Aorta (tissue), 5 donors: ENCODE data around the gene AMZ1. TPM values are rescaled to one million over a fixed set of nuclear protein-coding genes. Genes with fewer than 3 reads are reported as not detected.
"Not testable (repeated sequence)": the region's sequence is repeated elsewhere in the genome, so short reads cannot be mapped to it uniquely, and the experiment has no call there.

Experiments used
- ATAC-seq: fragments of 200-7000 bp; cut with Tn5 transposase; one replicate; pipeline ENCODE4 v1.9.1; 2022; ENCODE audit warnings: moderate library complexity; ENCODE audit not compliant: low FRiP score
- DNase-seq, 2 donors: peaks; one replicate each; pipeline ENCODE4 v3.0.0-alpha.2; 2020
- H3K27ac ChIP-seq, 2 donors: one replicate each; pipeline ENCODE4 v1.5.1; 2013; ENCODE audit warnings: low read length in 2 of 2, mild to moderate bottlenecking in 2 of 2, moderate library complexity in 2 of 2, control low read depth in 1 of 2, inconsistent platforms in 1 of 2, low read depth in 1 of 2
- H3K27me3 ChIP-seq, 2 donors: one replicate each; pipeline ENCODE4 v1.6.1; 2013; ENCODE audit warnings: control low read depth in 1 of 2, low read length in 1 of 2, mild to moderate bottlenecking in 1 of 2, moderate library complexity in 1 of 2; ENCODE audit not compliant: insufficient read depth in 2 of 2, control insufficient read depth in 1 of 2
- H3K36me3 ChIP-seq, 2 donors: one replicate each; pipeline ENCODE4 v1.6.1; 2013; ENCODE audit warnings: control low read depth in 1 of 2, low read length in 1 of 2, mild to moderate bottlenecking in 1 of 2; ENCODE audit not compliant: insufficient read depth in 2 of 2, control insufficient read depth in 1 of 2
- H3K4me1 ChIP-seq, 2 donors: one replicate each; pipeline ENCODE4 v1.6.1; 2013; ENCODE audit warnings: low read length in 2 of 2, control low read depth in 1 of 2, mild to moderate bottlenecking in 1 of 2, moderate library complexity in 1 of 2; ENCODE audit not compliant: insufficient read depth in 2 of 2, control insufficient read depth in 1 of 2
- H3K4me3 ChIP-seq, 2 donors: one replicate each; pipeline ENCODE4 v1.5.1; 2013; ENCODE audit warnings: low read length in 2 of 2, control low read depth in 1 of 2, mild to moderate bottlenecking in 1 of 2
- H3K9me3 ChIP-seq: one replicate; pipeline ENCODE4 v1.6.1; 2013; ENCODE audit warnings: mild to moderate bottlenecking, low read length; ENCODE audit not compliant: control insufficient read depth
- WGBS, 2 donors: extraction: QIAGEN DNeasy Blood & Tissue Kit; methylation state at CpG; one replicate each; pipeline ENCODE4 v1.1.7; 2013; 5-methylcytosine and 5-hydroxymethylcytosine counted together
- intact Hi-C, 2 donors: fragments of 100-400 bp; cut with DNase I; formaldehyde crosslinking; loops; one replicate each; pipeline versions ENCODE4 v1.14.2 to v1.15.0; 2022
- polyA plus RNA-seq, 2 donors: library from polyadenylated mRNA; stranded (reverse); fragments of 200-250 nt; gene quantifications; one replicate each; pipeline ENCODE4 v1.2.3, GENCODE V29; 2013
- total RNA-seq, 2 donors: library from RNA; stranded (reverse); fragmentation: NEBNext Ultra II Directional; extraction: Animal tissue kit (Norgen Biotek cat#: 25700); gene quantifications; one replicate each; pipeline ENCODE4 v1.2.1, GENCODE V29; 2021
- donor health status: healthy with polysubstance abuse.
- donor health status: Bipolar disorder and iron deficiency.
- donor health status: DM: no; HTN: no; CAD: no.
- donor health status: DM: no; HTN: no; CAD: no.
- donor health status: DM: yes; HTN: yes; CAD: no.

The AMZ1 gene
- total and polyA plus RNA-seq, 4 donors: 0.13 to 2.0 (median 1.1) TPM; not detected in 1

DNA sequence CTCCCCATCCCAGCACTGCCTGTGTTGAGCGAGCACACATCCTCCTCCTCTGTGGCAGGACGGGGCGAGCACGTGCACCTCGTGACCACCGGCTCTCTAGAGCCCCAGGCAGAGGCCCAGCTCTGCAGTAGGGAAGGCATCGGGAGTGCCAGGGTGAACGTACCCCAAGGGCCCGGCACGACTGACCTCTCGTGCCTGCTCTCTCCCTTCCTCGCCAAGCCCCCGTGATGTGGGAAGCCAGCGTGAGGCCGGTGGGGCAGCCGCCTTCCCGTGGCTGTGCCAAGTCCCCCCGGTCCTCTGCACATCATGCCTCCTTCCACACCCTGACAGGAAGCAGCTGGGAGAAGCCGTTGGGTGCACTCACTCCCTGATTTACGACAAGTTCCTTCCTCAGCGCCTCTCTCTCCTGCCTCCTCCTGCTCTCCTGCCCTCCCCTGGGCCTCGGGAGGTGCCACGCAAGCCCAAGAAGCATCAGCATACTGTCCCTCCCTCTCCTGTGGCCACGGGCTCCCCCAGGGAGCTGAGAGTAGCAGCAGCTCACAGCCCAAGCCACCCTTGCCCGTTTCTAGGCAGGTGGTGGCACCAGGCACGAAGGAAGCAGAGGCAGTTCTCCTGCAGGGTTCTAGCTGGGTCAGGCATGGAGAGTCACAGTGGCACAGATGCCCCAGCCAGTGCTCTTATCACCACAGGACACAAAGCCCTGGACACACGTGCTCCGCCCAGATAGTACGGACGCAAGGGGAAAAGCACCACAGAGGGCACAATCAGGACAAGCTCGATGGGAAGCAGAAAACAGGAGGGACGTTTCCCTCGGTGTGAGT is 47.0 kb downstream of the AMZ1 start:
- peak in 1 of 2 donors; percentile 84 for DNase-seq
- H3K27me3 ChIP-seq: no peaks in the 10 kb centered on the region
- WGBS, 2 donors: 81 to 84% methylated on average over 32 to 33 of the region's 33 CpGs
- H3K9me3 ChIP-seq: no peaks in the 10 kb centered on the region
- no peak overlapping the region for H3K4me3 ChIP-seq
- H3K36me3 ChIP-seq: no peaks in the 10 kb centered on the region
- ATAC-seq: no peak
- H3K27ac ChIP-seq: no peak overlapping the region
- no peaks in the 10 kb centered on the region for H3K4me1 ChIP-seq
- intact Hi-C loops: no loop called here

GRCh38 chr7:2735744-2736143 is 47.7 kb downstream of the AMZ1 start:
- H3K36me3 ChIP-seq: no peaks in the 10 kb centered on the region
- no peak overlapping the region for H3K27ac ChIP-seq
- H3K4me1 ChIP-seq: no peaks in the 10 kb centered on the region
- ATAC-seq: no peak
- H3K4me3 ChIP-seq: no peak overlapping the region
- intact Hi-C loops: no loop called here
- no peak for DNase-seq
- no peaks in the 10 kb centered on the region for H3K9me3 ChIP-seq
- 93 to 94% methylated on average over 13 of the region's 13 CpGs for WGBS, 2 donors
- H3K27me3 ChIP-seq: no peaks in the 10 kb centered on the region

- Histone ChIP-seq H3K4me1 (no peaks in the 10 kb centered on the region), H3K4me3 (no peak overlapping the region), H3K27me3 (no peaks in the 10 kb centered on the region), H3K36me3 (no peaks in the 10 kb centered on the region), H3K9me3 (no peaks in the 10 kb centered on the region), H3K27ac (no peak overlapping the region)
- intact Hi-C loops: no loop called here
- 94 to 95% methylated on average over 17 of the region's 17 CpGs for WGBS, 2 donors
- no peak for DNase-seq
- ATAC-seq: no peak
Measured at GRCh38 chr7:2736411-2736914, 48.5 kb downstream of the AMZ1 start.

DNA sequence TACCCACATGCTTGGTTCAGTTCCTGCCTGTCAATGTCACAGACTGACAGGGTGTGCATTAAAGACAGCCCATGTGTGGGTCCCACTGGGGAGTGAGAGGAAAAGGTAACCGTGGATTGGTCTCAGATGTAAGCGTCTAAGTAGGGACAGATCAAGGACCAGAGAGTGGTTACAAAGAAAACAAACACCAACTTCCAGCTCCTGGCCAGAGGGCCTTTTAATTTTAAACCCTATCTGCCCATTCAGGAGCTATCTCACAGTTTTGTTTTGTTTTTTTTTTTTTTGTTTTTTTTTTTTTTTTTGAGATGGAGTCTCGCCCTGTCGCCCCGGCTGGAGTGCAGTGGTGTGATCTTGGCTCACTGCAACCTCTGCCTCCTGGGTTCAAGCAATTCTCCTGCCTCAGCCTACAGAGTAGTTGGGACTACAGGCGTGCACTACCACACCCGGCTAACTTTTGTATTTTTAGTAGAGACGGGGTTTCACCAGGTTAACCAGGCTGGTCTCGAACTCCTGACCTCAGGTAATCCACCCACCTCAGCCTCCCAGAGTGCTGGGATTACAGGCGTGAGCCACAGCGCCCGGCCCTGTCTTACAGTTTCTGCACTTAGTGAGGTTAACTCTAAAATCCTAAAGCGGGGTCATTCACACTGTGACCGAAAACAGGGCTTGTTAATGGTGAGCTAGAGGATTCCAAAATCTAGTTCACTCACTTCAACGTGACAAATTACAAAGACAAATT is 49.2 kb downstream of the AMZ1 start:
- H3K4me1 ChIP-seq, H3K9me3 ChIP-seq, H3K27me3 ChIP-seq, H3K4me3 ChIP-seq, H3K27ac ChIP-seq, H3K36me3 ChIP-seq, intact Hi-C loops, ATAC-seq, DNase-seq: not testable (repeated sequence)
- WGBS, 2 donors: 93 to 94% methylated on average over 15 of the region's 15 CpGs

DNA sequence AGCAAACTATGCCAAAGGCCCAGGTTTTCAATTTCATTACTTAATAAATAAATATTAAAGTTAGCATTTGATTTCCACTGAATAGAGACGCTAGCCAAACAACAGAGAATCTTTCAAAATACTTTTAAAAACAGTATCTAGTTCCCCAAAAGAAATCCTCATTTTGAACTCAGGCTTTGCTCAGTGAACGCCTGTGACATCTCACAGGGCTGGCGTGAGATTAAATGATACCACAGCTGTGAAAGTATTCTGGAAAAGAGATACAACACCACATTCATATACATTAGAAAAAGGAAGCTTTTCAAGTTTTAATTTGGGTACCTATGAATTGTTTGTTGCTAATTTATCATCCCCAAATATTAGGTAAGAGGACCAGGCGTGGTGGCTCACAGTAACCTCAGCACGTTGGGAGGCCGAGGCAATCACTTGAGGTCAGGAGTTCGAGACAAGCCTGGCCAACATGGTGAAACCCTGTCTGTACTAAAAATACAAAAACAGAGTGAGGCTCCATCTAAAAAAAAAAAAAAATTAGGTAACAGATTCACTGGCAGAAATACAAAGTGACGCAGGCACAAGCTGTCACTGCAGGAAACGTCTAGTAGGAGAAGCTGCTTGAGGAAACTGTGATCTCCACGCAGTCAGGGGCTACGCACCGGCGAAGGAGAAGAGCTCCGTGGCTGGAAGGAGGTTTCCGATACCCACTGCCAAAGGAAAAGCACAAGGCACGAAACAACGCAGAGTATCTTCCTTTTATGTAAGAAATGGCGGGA is 50.0 kb downstream of the AMZ1 start:
- H3K27ac ChIP-seq: no peak overlapping the region
- intact Hi-C loops: no loop called here
- no peaks in the 10 kb centered on the region for H3K4me1 ChIP-seq
- no peaks in the 10 kb centered on the region for H3K27me3 ChIP-seq
- peak in 1 of 2 donors; percentile 71 for DNase-seq
- no peaks in the 10 kb centered on the region for H3K9me3 ChIP-seq
- 83 to 84% methylated on average over 18 of the region's 18 CpGs for WGBS, 2 donors
- H3K36me3 ChIP-seq: no peaks in the 10 kb centered on the region
- no peak for ATAC-seq
- H3K4me3 ChIP-seq: no peak overlapping the region

GRCh38 chr7:2738766-2739549 is 51.0 kb downstream of the AMZ1 start:
- H3K9me3 ChIP-seq: no peaks in the 10 kb centered on the region
- H3K36me3 ChIP-seq: no peaks in the 10 kb centered on the region
- H3K27me3 ChIP-seq: no peaks in the 10 kb centered on the region
- no peak overlapping the region for H3K4me3 ChIP-seq
- no peak overlapping the region for H3K27ac ChIP-seq
- intact Hi-C loops: no loop called here
- WGBS, 2 donors: 94 to 95% methylated on average over 19 of the region's 19 CpGs
- ATAC-seq: no peak
- peak in 1 of 2 donors; percentile 49 for DNase-seq
- H3K4me1 ChIP-seq: no peaks in the 10 kb centered on the region

- WGBS, 2 donors: 92 to 96% methylated on average over 20 of the region's 20 CpGs
- DNase-seq, ATAC-seq, H3K27ac ChIP-seq, H3K36me3 ChIP-seq, H3K4me1 ChIP-seq, H3K27me3 ChIP-seq, H3K4me3 ChIP-seq, H3K9me3 ChIP-seq, intact Hi-C loops: not testable (repeated sequence)
Measured at GRCh38 chr7:2743523-2744185, 55.7 kb downstream of the AMZ1 start.

- H3K36me3 ChIP-seq, H3K4me1 ChIP-seq, ATAC-seq, H3K4me3 ChIP-seq, intact Hi-C loops, H3K27me3 ChIP-seq, DNase-seq, H3K9me3 ChIP-seq, H3K27ac ChIP-seq: not testable (repeated sequence)
Measured at GRCh38 chr7:2748684-2749083, 60.7 kb downstream of the AMZ1 start.
